Neural progenitor cell (in vitro differentiated cells): ENCODE results near the gene COMMD7. TPM values are rescaled to one million over a fixed set of nuclear protein-coding genes. Genes with fewer than 3 reads are reported as not detected.

Experiments
- DNase-seq: peaks from one replicate; pipeline ENCODE4 v3.0.0-alpha.2; 2016; ENCODE audit warnings: low spot score
- H2AFZ ChIP-seq: fragments of 200-600 bp; sonication (generic); replicated peaks from 2 replicates; pipeline ENCODE4 v1.6.1; 2016; ENCODE audit warnings: antibody characterized with exemption
- H3F3A ChIP-seq: fragments of 200-600 bp; sonication (generic); 2 replicates; pipeline ENCODE4 v1.6.1; 2016; ENCODE audit warnings: antibody characterized with exemption, low read depth
- H3K27ac ChIP-seq: fragments of 200-600 bp; sonication (generic); 2 replicates; pipeline ENCODE4 v1.5.1; 2016; ENCODE audit warnings: mild to moderate bottlenecking
- H3K27me3 ChIP-seq: fragments of 200-600 bp; sonication (generic); 2 replicates; pipeline ENCODE4 v1.6.1; 2016; ENCODE audit warnings: mild to moderate bottlenecking, moderate library complexity
- H3K36me3 ChIP-seq: fragments of 200-600 bp; sonication (generic); 2 replicates; pipeline ENCODE4 v1.5.1; 2016
- H3K4me1 ChIP-seq: fragments of 200-600 bp; sonication (generic); 2 replicates; pipeline ENCODE4 v1.6.1; 2016; ENCODE audit warnings: mixed run types
- H3K4me2 ChIP-seq: fragments of 200-600 bp; sonication (generic); 2 replicates; pipeline ENCODE4 v1.6.1; 2016
- H3K4me3 ChIP-seq: fragments of 200-600 bp; sonication (generic); 2 replicates; pipeline ENCODE4 v1.5.1; 2016
- H3K79me2 ChIP-seq: fragments of 200-600 bp; sonication (generic); 2 replicates; pipeline ENCODE4 v1.6.1; 2016; ENCODE audit warnings: low read depth
- H3K9ac ChIP-seq: fragments of 200-600 bp; sonication (generic); 2 replicates; pipeline ENCODE4 v1.6.1; 2016
- H3K9me3 ChIP-seq: fragments of 200-600 bp; sonication (generic); 2 replicates; pipeline ENCODE4 v1.5.1; 2016; ENCODE audit warnings: low read depth
- H4K20me1 ChIP-seq: fragments of 200-600 bp; sonication (generic); 2 replicates; pipeline ENCODE4 v1.6.1; 2016; ENCODE audit warnings: low read depth
- H3K27ac Mint-ChIP-seq: 3 replicates; pipeline ENCODE4 v1.8.0; 2021; ENCODE audit warnings: mixed read lengths
- H3K27me3 Mint-ChIP-seq: 2 replicates; pipeline ENCODE4 v1.8.0; 2022; ENCODE audit warnings: low read depth, mild to moderate bottlenecking, inconsistent platforms, moderate library complexity, mixed read lengths; ENCODE audit not compliant: insufficient read depth
- H3K36me3 Mint-ChIP-seq: 3 replicates; pipeline ENCODE4 v1.8.0; 2021; ENCODE audit warnings: mixed read lengths
- H3K4me1 Mint-ChIP-seq: 3 replicates; pipeline ENCODE4 v1.8.0; 2021; ENCODE audit warnings: mixed read lengths
- H3K4me3 Mint-ChIP-seq: 3 replicates; pipeline ENCODE4 v1.8.0; 2021; ENCODE audit warnings: mild to moderate bottlenecking, moderate library complexity, mixed read lengths
- H3K9me3 Mint-ChIP-seq: 3 replicates; pipeline ENCODE4 v1.8.0; 2020; ENCODE audit warnings: mixed read lengths
- EZH2 ChIP-seq: fragments of 200-600 bp; sonication (generic); IDR thresholded peaks from 2 replicates; pipeline ENCODE4 v1.6.1; 2017; ENCODE audit warnings: antibody characterized with exemption, mild to moderate bottlenecking, moderate library complexity
- EZH2phosphoT487 ChIP-seq: fragments of 200-600 bp; sonication (generic); IDR thresholded peaks from 2 replicates; pipeline ENCODE4 v1.6.1; 2017; ENCODE audit warnings: antibody characterized with exemption
- total RNA-seq: library from RNA; depleted of rRNA; stranded (reverse); fragments of >200 nt; gene quantifications from 2 replicates; pipeline ENCODE4 v1.2.3, GENCODE V29; 2015; ENCODE audit warnings: low replicate concordance
- TF ChIP-seq, protein P1 (sequence below): fragments of 200-600 bp; sonication (generic); IDR thresholded peaks from 2 replicates; pipeline ENCODE4 v1.5.1; 2017; ENCODE audit warnings: antibody characterized with exemption, mild to moderate bottlenecking

COMMD7 gene
- total RNA-seq, 1 donor from 2014 or later: 44.4 TPM

DNA sequence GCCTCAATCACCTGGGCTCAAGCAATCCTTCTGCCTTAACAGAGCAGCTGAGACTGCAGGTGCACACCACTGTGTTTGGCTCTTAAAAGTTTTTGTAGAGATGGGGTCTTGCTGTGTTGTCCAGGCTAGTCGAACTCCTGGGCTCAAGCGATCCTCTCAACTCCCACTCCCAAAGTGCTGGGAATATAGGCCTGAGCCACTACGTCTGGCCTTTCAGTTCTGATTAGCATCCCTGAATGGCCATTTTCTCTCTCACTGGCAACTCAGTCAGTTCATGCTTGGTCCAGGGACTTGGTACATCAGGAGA, 47.4 kb upstream of the COMMD7 start:
- H3K36me3 ChIP-seq: peaks cover 7% of the 10 kb centered on the region
- no peak for TF ChIP-seq EZH2
- no peak for TF ChIP-seq EZH2phosphoT487
- TF ChIP-seq, protein P1, sequence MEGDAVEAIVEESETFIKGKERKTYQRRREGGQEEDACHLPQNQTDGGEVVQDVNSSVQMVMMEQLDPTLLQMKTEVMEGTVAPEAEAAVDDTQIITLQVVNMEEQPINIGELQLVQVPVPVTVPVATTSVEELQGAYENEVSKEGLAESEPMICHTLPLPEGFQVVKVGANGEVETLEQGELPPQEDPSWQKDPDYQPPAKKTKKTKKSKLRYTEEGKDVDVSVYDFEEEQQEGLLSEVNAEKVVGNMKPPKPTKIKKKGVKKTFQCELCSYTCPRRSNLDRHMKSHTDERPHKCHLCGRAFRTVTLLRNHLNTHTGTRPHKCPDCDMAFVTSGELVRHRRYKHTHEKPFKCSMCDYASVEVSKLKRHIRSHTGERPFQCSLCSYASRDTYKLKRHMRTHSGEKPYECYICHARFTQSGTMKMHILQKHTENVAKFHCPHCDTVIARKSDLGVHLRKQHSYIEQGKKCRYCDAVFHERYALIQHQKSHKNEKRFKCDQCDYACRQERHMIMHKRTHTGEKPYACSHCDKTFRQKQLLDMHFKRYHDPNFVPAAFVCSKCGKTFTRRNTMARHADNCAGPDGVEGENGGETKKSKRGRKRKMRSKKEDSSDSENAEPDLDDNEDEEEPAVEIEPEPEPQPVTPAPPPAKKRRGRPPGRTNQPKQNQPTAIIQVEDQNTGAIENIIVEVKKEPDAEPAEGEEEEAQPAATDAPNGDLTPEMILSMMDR: no peak
- no peak overlapping the region for H3K4me3 ChIP-seq
- H3K79me2 ChIP-seq: peaks cover 16% of the 10 kb centered on the region
- no peaks in the 10 kb centered on the region for H3K27me3 ChIP-seq
- no peak overlapping the region for H3K9ac ChIP-seq
- no peak overlapping the region for H3K4me3 Mint-ChIP-seq
- H3K27me3 Mint-ChIP-seq: no peaks in the 10 kb centered on the region
- no peak overlapping the region for H2AFZ ChIP-seq
- H3K27ac Mint-ChIP-seq: no peak overlapping the region
- H3K4me1 ChIP-seq: peaks cover 3% of the 10 kb centered on the region
- H3K36me3 Mint-ChIP-seq: peaks cover 29% of the 10 kb centered on the region
- no peak overlapping the region for H3K4me2 ChIP-seq
- H4K20me1 ChIP-seq: peaks cover 21% of the 10 kb centered on the region
- DNase-seq: no peak
- peaks cover 5% of the 10 kb centered on the region for H3K4me1 Mint-ChIP-seq
- H3F3A ChIP-seq: peaks cover 66% of the 10 kb centered on the region
- no peak overlapping the region for H3K27ac ChIP-seq
- no peaks in the 10 kb centered on the region for H3K9me3 Mint-ChIP-seq
- H3K9me3 ChIP-seq: no peaks in the 10 kb centered on the region

DNA sequence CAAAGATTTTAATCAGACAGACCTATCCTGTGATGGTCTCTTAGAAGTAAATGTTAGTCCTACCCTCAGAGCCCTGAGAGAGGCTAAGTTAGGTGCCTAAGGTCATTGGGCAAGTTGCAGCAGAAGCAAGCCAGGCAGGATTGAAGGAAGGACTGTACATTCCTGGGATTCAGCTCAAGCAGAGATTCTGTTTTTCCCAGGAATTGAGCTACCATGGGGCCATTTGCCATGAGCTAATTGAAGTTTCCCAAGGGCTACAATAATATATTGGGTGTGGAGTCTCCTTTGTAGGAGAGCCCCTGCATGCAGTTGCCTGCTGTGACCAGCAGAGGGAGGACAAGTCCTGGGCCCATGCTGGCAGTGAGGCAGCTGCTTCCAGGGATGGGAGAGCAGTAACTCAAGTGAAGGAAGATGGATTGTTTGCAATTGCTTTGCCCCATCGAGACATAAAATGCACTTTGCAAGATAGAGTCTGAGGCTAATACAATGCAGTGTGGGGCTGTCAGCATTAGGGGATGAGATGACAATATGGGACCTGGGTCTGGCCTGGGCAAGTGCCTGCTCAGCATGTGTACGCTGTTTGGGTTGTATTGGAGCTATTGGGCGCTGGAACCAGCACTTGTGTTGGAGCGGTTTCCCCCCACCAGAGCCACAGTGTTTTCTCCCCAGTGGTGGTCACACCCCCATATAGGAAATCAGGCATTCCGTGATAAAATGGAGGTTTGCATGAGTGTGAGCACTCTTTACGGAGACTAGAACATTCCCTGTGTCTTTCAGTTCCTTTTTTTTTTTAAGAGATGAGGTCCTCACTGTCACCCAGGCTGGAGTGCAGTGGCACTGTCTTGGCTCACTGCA, 46.9 kb upstream of the COMMD7 start:
- H3K4me1 ChIP-seq: peaks cover 3% of the 10 kb centered on the region
- peak; percentile 86 for DNase-seq
- peaks cover 7% of the 10 kb centered on the region for H3K36me3 ChIP-seq
- H3F3A ChIP-seq: peaks cover 66% of the 10 kb centered on the region
- Mint-ChIP-seq H3K4me3 (no peak overlapping the region), H3K9me3 (no peaks in the 10 kb centered on the region), H3K27me3 (no peaks in the 10 kb centered on the region), H3K36me3 (peaks cover 32% of the 10 kb centered on the region), H3K27ac (no peak overlapping the region), H3K4me1 (peaks cover 5% of the 10 kb centered on the region)
- no peak overlapping the region for H3K9ac ChIP-seq
- H2AFZ ChIP-seq: no peak overlapping the region
- H3K27me3 ChIP-seq: no peaks in the 10 kb centered on the region
- peaks cover 21% of the 10 kb centered on the region for H3K79me2 ChIP-seq
- peak overlapping the region; percentile 61 for H3K27ac ChIP-seq
- TF ChIP-seq, protein P1: peak; percentile 96
- TF ChIP-seq EZH2: no peak
- no peaks in the 10 kb centered on the region for H3K9me3 ChIP-seq
- H3K4me3 ChIP-seq: no peak overlapping the region
- peaks cover 21% of the 10 kb centered on the region for H4K20me1 ChIP-seq
- no peak overlapping the region for H3K4me2 ChIP-seq

DNA sequence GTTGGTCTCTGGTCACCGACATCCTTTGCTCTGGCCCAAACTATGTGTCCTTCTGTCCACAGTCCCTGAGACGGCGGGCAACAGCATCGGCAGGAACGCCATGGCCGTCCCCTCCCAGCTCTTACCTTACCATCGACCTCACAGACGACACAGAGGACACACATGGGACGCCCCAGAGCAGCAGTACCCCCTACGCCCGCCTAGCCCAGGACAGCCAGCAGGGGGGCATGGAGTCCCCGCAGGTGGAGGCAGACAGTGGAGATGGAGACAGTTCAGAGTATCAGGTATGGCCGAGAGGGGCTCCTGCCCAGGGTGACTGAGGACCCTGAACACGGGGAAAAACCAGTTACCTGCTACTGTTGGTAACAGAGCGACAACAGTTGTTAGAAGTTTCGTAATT, 43.9 kb upstream of the COMMD7 start:
- no peak overlapping the region for H3K27ac ChIP-seq
- peaks cover 2% of the 10 kb centered on the region for H3K4me1 ChIP-seq
- no peak overlapping the region for H3K4me3 ChIP-seq
- peaks cover 50% of the 10 kb centered on the region for H3K79me2 ChIP-seq
- H3K27ac Mint-ChIP-seq: no peak overlapping the region
- H3K36me3 Mint-ChIP-seq: peaks cover 42% of the 10 kb centered on the region
- TF ChIP-seq, protein P1: no peak
- TF ChIP-seq EZH2 (no peak), EZH2phosphoT487 (no peak)
- peaks cover 19% of the 10 kb centered on the region for H3K36me3 ChIP-seq
- peaks cover 41% of the 10 kb centered on the region for H4K20me1 ChIP-seq
- DNase-seq: no peak
- peaks cover 3% of the 10 kb centered on the region for H3K4me1 Mint-ChIP-seq
- no peaks in the 10 kb centered on the region for H3K27me3 Mint-ChIP-seq
- H3K27me3 ChIP-seq: no peaks in the 10 kb centered on the region
- no peaks in the 10 kb centered on the region for H3K9me3 ChIP-seq
- no peak overlapping the region for H2AFZ ChIP-seq
- no peaks in the 10 kb centered on the region for H3K9me3 Mint-ChIP-seq
- H3K9ac ChIP-seq: no peak overlapping the region
- H3K4me3 Mint-ChIP-seq: no peak overlapping the region
- peaks cover 61% of the 10 kb centered on the region for H3F3A ChIP-seq
- no peak overlapping the region for H3K4me2 ChIP-seq
